GM12892 (cell line): ENCODE data around the gene MRPL10.

Experiments
- POLR2A ChIP-seq: IDR thresholded peaks from 2 replicates; pipeline ENCODE4 v1.6.1; 2011; ENCODE audit warnings: low read depth, low read length, control low read depth
- POLR2AphosphoS5 ChIP-seq: IDR thresholded peaks from 2 replicates; pipeline ENCODE4 v1.6.1; 2011; ENCODE audit warnings: low read depth, low read length, control low read depth

DNA sequence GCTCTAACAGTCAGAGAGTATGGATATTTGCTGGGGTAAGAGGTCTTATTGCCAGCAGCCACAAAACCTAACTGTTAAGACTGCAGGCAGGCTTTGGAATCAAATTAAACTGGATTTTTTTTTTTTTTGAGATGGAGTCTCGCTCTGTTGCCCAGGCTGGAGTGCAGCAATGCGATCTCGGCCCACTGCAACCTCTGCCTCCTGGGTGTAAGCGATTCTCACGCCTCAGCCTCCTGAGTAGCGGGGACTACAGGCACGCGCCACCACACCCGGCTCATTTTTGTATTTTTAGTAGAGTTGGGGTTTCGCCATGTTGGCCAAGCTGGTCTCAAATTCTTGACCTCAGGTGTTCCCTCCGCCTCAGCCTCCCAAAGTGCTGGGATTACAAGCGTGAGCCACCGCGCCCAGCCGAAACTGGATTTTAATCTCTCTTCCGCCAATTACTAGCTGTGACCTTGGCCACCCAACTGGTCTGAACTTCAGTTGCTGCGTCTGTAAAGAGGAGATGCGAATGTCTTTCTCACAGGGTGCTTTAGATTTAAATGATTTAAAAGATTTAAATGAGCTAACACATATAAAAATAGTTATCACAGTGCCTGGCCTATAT lies 842 bp downstream of the MRPL10 start:
- TF ChIP-seq POLR2A (no peak), POLR2AphosphoS5 (no peak)
